ENCODE data around the gene CHTF8.
A peak's percentile ranks its signal among the peaks of the same experiment; 100 is the strongest.

CHTF8 gene

DNA sequence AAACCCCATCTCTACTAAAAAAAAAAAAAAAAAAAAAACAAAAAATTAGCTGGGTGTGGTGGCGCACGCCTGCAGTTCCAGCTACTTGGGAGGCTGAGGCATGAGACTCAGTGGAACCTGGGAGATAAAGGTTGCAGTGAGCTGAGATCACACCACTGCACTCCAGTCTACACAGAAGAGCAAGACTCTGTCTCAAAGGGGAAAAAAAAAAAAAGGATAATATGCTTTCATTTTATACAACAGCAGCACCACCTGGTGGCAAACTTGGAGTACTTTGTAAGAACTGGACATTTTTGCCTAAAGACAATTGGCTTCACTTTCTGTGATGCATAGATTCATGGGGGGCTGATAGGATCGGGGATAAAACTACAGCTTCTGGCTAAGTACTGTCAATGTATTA, 8.5 kb downstream of the CHTF8 start:
- Mint-ChIP-seq H3K4me3 (no peak overlapping the region), H3K27ac (peak overlapping the region in 1 of 3 experiments; percentile 53), H3K36me3 (ENCODE audit: low read depth) (peaks cover 38% of the 10 kb centered on the region), H3K4me1 (peaks cover 5% of the 10 kb centered on the region), H3K9me3 (no peaks in the 10 kb centered on the region), H3K27me3 (ENCODE audit: low read depth) (no peaks in the 10 kb centered on the region)
- TF ChIP-seq, protein P1, sequence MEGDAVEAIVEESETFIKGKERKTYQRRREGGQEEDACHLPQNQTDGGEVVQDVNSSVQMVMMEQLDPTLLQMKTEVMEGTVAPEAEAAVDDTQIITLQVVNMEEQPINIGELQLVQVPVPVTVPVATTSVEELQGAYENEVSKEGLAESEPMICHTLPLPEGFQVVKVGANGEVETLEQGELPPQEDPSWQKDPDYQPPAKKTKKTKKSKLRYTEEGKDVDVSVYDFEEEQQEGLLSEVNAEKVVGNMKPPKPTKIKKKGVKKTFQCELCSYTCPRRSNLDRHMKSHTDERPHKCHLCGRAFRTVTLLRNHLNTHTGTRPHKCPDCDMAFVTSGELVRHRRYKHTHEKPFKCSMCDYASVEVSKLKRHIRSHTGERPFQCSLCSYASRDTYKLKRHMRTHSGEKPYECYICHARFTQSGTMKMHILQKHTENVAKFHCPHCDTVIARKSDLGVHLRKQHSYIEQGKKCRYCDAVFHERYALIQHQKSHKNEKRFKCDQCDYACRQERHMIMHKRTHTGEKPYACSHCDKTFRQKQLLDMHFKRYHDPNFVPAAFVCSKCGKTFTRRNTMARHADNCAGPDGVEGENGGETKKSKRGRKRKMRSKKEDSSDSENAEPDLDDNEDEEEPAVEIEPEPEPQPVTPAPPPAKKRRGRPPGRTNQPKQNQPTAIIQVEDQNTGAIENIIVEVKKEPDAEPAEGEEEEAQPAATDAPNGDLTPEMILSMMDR (IDR thresholded peaks at IDR 0.05; ENCODE audit: unreplicated experiment in 3 of 3) = peak; percentile 62 to 69 (median 67)

DNA sequence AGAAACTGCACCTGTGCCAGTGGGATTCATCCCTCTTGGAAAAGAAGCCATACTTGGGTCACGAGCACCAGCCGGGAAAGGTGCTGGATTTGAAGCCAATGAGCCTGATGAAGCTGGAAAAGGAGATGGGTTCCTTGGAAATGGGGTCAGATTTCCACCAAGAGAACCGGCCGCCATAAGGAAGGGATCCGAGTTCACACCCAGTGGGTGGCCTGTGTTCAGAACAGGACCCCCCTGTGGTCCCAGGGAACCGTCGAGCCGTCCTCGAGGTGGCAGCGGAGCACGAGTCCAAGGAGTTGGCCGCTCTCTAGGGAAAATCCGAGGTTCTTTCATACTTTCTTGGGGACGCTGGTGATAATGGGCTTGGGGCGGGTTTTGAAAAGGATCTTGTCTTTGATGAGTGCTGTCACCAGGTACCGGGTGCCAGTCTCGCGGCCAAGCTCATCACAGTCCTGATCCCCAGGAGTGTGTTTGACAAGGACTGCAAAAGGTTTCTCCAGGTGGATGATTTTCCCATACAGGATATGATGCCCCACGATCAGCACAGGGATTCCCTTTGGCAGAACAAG, 12.2 kb downstream of the CHTF8 start:
- TF ChIP-seq, protein P1 (IDR thresholded peaks at IDR 0.05; ENCODE audit: unreplicated experiment in 3 of 3) = no peak
- Mint-ChIP-seq H3K4me3 (no peak overlapping the region), H3K27ac (no peak overlapping the region), H3K9me3 (no peaks in the 10 kb centered on the region), H3K36me3 (ENCODE audit: low read depth) (peaks cover 52% of the 10 kb centered on the region), H3K4me1 (no peaks in the 10 kb centered on the region), H3K27me3 (ENCODE audit: low read depth) (no peaks in the 10 kb centered on the region)

DNA sequence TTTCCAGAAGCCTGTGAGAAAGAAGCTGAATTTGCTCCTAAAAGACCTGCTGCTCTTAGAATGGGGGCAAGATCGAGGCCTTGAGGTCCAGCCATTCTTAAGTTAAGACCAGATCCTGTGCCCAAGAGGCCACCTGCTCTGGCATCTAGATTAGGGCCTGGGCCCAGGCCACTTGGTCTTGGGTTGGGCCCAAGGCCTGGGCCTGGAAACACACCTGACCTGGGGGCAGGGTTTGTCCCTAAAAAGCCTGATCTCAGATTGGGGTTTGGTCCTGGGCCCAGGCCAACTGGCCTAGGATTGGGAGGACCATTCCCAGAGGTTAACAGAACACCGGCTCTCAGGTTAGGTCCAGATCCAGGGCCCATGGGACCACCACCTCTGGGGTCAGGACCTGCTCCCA, 12.9 kb downstream of the CHTF8 start:
- H3K36me3 Mint-ChIP-seq (ENCODE audit: low read depth) = peaks cover 58% of the 10 kb centered on the region
- no peaks in the 10 kb centered on the region for H3K4me1 Mint-ChIP-seq

DNA sequence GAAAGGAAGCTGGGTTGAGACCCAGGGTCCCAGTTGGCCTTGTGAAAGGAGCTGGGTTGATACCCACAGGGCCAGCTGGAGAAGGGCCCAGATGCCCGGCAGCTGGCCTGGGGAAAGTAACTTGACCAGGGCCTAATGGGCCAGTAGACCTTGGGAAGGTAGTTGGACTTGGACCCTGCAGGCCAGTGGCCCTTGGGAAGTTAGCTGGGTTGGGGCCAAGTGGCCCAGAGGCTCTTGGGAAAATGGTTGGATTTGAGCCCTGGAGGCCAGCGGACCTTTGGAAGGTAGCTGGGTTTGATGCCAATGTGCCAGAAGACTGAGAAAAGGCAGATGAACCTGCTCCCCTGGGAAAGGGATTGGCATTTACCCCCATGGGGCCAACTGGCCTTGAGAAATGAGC, 13.4 kb downstream of the CHTF8 start:
- Mint-ChIP-seq H3K4me3 (no peak overlapping the region), H3K9me3 (no peaks in the 10 kb centered on the region), H3K27ac (no peak overlapping the region), H3K36me3 (ENCODE audit: low read depth) (peaks cover 56% of the 10 kb centered on the region), H3K4me1 (no peaks in the 10 kb centered on the region), H3K27me3 (ENCODE audit: low read depth) (no peaks in the 10 kb centered on the region)
- TF ChIP-seq, protein P1 (IDR thresholded peaks at IDR 0.05; ENCODE audit: unreplicated experiment in 3 of 3) = no peak

More for the DNA sequence above, 12.9 kb downstream of the CHTF8 start:
- H3K27me3 Mint-ChIP-seq (ENCODE audit: low read depth) = no peaks in the 10 kb centered on the region
- no peak overlapping the region for H3K4me3 Mint-ChIP-seq
- no peaks in the 10 kb centered on the region for H3K9me3 Mint-ChIP-seq
- no peak overlapping the region for H3K27ac Mint-ChIP-seq
- TF ChIP-seq, protein P1 (IDR thresholded peaks at IDR 0.05; ENCODE audit: unreplicated experiment in 3 of 3) = no peak

DNA sequence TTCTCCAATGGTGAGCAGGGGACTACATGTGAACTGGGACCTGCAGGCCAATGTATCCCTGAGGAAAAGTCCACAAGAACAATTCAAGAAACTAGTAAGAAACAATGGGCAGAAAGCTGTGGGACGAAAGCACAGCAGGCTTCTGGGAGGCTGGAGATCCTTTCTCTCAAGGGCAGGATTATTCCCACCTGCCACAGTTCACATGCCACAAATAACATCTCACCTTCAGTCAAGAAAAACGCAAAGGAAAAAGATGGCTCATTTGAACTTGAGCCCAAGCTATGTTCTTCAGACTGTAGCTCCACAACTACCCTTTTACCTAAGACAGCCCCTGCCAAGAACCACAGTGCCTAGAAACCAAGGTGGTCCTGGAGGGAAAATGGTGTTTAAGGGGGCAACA, 13.9 kb downstream of the CHTF8 start:
- Mint-ChIP-seq H3K4me3 (no peak overlapping the region), H3K36me3 (ENCODE audit: low read depth) (peaks cover 55% of the 10 kb centered on the region), H3K27me3 (ENCODE audit: low read depth) (no peaks in the 10 kb centered on the region), H3K27ac (no peak overlapping the region), H3K9me3 (no peaks in the 10 kb centered on the region), H3K4me1 (no peaks in the 10 kb centered on the region)
- TF ChIP-seq, protein P1 (IDR thresholded peaks at IDR 0.05; ENCODE audit: unreplicated experiment in 3 of 3) = no peak

DNA sequence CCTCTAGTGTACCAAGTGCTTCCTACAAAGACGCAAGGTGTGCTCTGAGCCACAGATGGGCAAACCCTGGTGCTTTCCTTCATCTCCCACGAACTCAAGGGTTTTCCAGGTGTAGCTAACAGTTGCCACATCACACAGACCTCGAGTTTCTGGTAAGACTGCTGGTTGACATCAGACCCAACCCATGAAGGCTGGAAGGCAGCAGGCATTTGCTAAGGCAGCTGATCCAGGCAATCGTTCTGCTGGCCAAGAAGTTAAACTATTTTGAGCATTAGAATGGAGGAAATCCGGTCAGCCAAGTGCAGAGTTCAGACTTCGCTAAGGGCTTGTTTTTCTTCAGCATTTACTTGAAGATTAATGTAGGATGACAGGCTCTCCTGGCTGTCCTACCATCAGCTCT, 15.5 kb downstream of the CHTF8 start:
- H3K4me1 Mint-ChIP-seq = no peaks in the 10 kb centered on the region
- no peak overlapping the region for H3K4me3 Mint-ChIP-seq
- TF ChIP-seq, protein P1 (IDR thresholded peaks at IDR 0.05; ENCODE audit: unreplicated experiment in 3 of 3) = no peak
- H3K9me3 Mint-ChIP-seq = no peaks in the 10 kb centered on the region
- peaks cover 52% of the 10 kb centered on the region for H3K36me3 Mint-ChIP-seq (ENCODE audit: low read depth)
- no peak overlapping the region for H3K27ac Mint-ChIP-seq
- peaks cover 7% of the 10 kb centered on the region for H3K27me3 Mint-ChIP-seq (ENCODE audit: low read depth)

All from nephron (organoid).